B cell (primary cell): Measurements from ENCODE around the gene ASCL2. TPM values are rescaled to one million over a fixed set of nuclear protein-coding genes. Genes with fewer than 3 reads are reported as not detected.

ENCODE experiments used
- ATAC-seq: fragments of 200-7000 bp; cut with Tn5 transposase; one replicate; pipeline ENCODE4 v1.10.0; 2021; ENCODE audit warnings: low read depth, mild to moderate bottlenecking, moderate number of reproducible peaks, moderate library complexity
- CTCF ChIA-PET: fragments of 350-600 bp; sonication (Branson Sonifier 250); formaldehyde crosslinking; loops from one replicate; lab custom pipeline; 2021; ENCODE audit warnings: antibody characterized with exemption, inconsistent platforms; lab: Charles Lee
- POLR2A ChIA-PET: fragments of 350-600 bp; sonication (Branson Sonifier 250); formaldehyde crosslinking; loops from one replicate; lab custom pipeline; 2021; ENCODE audit warnings: antibody characterized with exemption; lab: Charles Lee
- DNase-seq: peaks from one replicate; pipeline ENCODE4 v3.0.0; 2013
- H2AFZ ChIP-seq: 2 replicates; pipeline ENCODE4 v1.6.1; 2012; ENCODE audit warnings: mild to moderate bottlenecking, low read depth, low read length; ENCODE audit not compliant: insufficient read depth, poor library complexity, severe bottlenecking
- H3K27ac ChIP-seq, 2 donors: 1 replicate in 1 of 2; 2 replicates in 1 of 2; pipeline ENCODE4 v1.5.1; 2012 to 2013; ENCODE audit warnings: low read length in 2 of 2, mild to moderate bottlenecking in 2 of 2, moderate library complexity in 1 of 2
- H3K27me3 ChIP-seq, 4 experiments: fragments of 200-600 bp in 1 of 4; sonication (generic) in 1 of 4; replicated peaks in 1 of 4; 1 replicate in 2 of 4; 2 replicates in 2 of 4; pipeline versions ENCODE4 v1.6.1 to v1.7.0; 2013 to 2016; ENCODE audit warnings: low read length in 3 of 4, mild to moderate bottlenecking in 2 of 4, mixed read lengths in 1 of 4, moderate library complexity in 1 of 4; ENCODE audit not compliant: insufficient read depth in 4 of 4, control insufficient read depth in 3 of 4; ENCODE audit errors: control extremely low read depth in 1 of 4
- H3K36me3 ChIP-seq, 2 experiments: replicated peaks in 1 of 2; 1 replicate in 1 of 2; 2 replicates in 1 of 2; pipeline versions ENCODE4 v1.6.1 to v1.7.1; 2013; ENCODE audit warnings: low read length in 1 of 2; ENCODE audit not compliant: insufficient read depth in 2 of 2, control insufficient read depth in 1 of 2; ENCODE audit errors: control extremely low read depth in 1 of 2, extremely low read depth in 1 of 2
- H3K4me1 ChIP-seq, 2 donors: fragments of 200-600 bp in 1 of 2; sonication (generic) in 1 of 2; 1 replicate in 1 of 2; 2 replicates in 1 of 2; pipeline versions ENCODE4 v1.5.1 to v1.6.1; 2013 to 2017; ENCODE audit warnings: low read length in 2 of 2; ENCODE audit not compliant: control insufficient read depth in 2 of 2, insufficient read depth in 2 of 2
- H3K4me2 ChIP-seq: replicated peaks from 2 replicates; pipeline ENCODE3; 2012; ENCODE audit warnings: mild to moderate bottlenecking, low read depth, low read length; ENCODE audit not compliant: poor library complexity, severe bottlenecking
- H3K4me3 ChIP-seq, 5 experiments: fragments of 200-600 bp in 1 of 5; sonication (generic) in 1 of 5; 1 replicate in 3 of 5; 2 replicates in 2 of 5; pipeline versions ENCODE4 v1.5.1 to v1.7.0; 2011 to 2016; ENCODE audit warnings: low read length in 4 of 5, mild to moderate bottlenecking in 4 of 5, low read depth in 2 of 5, control low read depth in 1 of 5, moderate library complexity in 1 of 5; ENCODE audit not compliant: insufficient read depth in 1 of 5; ENCODE audit errors: control extremely low read depth in 1 of 5, extremely low read depth in 1 of 5
- H3K79me2 ChIP-seq: fragments of 200-600 bp; sonication (generic); one replicate; pipeline ENCODE4 v1.6.0; 2016; ENCODE audit warnings: low read length; ENCODE audit not compliant: control insufficient read depth, insufficient read depth
- H3K9ac ChIP-seq: fragments of 200-600 bp; sonication (generic); 2 replicates; pipeline ENCODE4 v1.6.1; 2017; ENCODE audit warnings: mild to moderate bottlenecking, low read length, moderate library complexity
- H3K9me3 ChIP-seq, 3 donors: one replicate each; pipeline versions ENCODE4 v1.6.1 to v1.7.1; 2013; ENCODE audit warnings: low read length in 2 of 3; ENCODE audit not compliant: control insufficient read depth in 2 of 3, insufficient read depth in 1 of 3; ENCODE audit errors: control extremely low read depth in 1 of 3
- H4K20me1 ChIP-seq: 2 replicates; pipeline ENCODE4 v1.6.0; 2012; ENCODE audit warnings: mild to moderate bottlenecking, low read length; ENCODE audit not compliant: insufficient read depth, control insufficient read depth, poor library complexity, severe bottlenecking
- H3K27ac Mint-ChIP-seq: one replicate; pipeline ENCODE4 v1.8.0; 2021; ENCODE audit warnings: mixed read lengths
- H3K27me3 Mint-ChIP-seq: one replicate; pipeline ENCODE4 v1.8.0; 2021; ENCODE audit warnings: mixed read lengths
- H3K4me1 Mint-ChIP-seq: one replicate; pipeline ENCODE4 v1.8.0; 2021; ENCODE audit warnings: mixed read lengths
- H3K4me3 Mint-ChIP-seq: one replicate; pipeline ENCODE4 v1.8.0; 2021; ENCODE audit warnings: mixed read lengths
- H3K9me3 Mint-ChIP-seq: one replicate; pipeline ENCODE4 v1.8.0; 2022; ENCODE audit warnings: mixed read lengths; ENCODE audit not compliant: insufficient read depth
- EZH2 ChIP-seq: IDR thresholded peaks from 2 replicates; pipeline ENCODE4 v1.6.1; 2012; ENCODE audit warnings: borderline replicate concordance, low read depth, mild to moderate bottlenecking, moderate library complexity, low read length; ENCODE audit not compliant: insufficient read depth, poor library complexity, severe bottlenecking
- WGBS: methylation state at CpG from one replicate; pipeline ENCODE4 v1.1.5; 2013; ENCODE audit warnings: missing lambda C conversion rate; ENCODE audit not compliant: insufficient coverage; 5-methylcytosine and 5-hydroxymethylcytosine counted together
- intact Hi-C: fragments of 100-400 bp; cut with micrococcal nuclease; formaldehyde crosslinking; loops from one replicate; pipeline ENCODE4 v1.10.0; 2022
- polyA plus RNA-seq: library from polyadenylated mRNA; depleted of rRNA; stranded (reverse); fragments of >200 nt; gene quantifications from 2 replicates; pipeline ENCODE4 v1.2.3, GENCODE V29; 2012
- total RNA-seq, 2 donors: library from RNA; stranded (reverse); fragments of 120-200 nt in 1 of 2; gene quantifications; 1 replicate in 1 of 2; 2 replicates in 1 of 2; pipeline versions ENCODE4 v1.2.3 to v1.2.4, GENCODE V29; 2013 to 2022
- TF ChIP-seq, protein P1 (sequence below): fragments of 200-600 bp; IDR thresholded peaks from one replicate; pipeline ENCODE4 v1.8.0; 2022; ENCODE audit warnings: antibody characterized with exemption, mild to moderate bottlenecking

ASCL2 gene
- total and polyA plus RNA-seq, 2 donors (not counting 1 experiment from before 2014, with no cell fraction given), result 2.1 to 2.2 TPM

DNA sequence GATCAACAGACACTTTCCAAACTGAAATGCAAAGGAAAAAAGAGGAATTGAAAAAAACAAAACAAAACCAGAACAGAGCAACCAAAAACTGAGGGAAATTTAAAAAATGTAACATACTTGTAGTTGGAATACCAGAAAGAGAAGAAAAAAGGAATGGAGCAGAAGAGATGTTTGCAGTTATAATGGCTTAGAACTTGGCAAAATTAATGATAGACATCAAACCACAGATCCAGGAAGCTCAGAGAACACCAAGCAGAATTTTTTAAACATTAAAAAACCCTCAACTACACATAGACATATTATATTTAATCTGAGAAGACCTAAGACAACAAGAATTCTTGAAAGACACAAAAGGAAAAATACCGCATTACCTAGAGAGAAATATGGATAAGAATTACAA lies 46.1 kb downstream of the ASCL2 start:
- TF ChIP-seq, protein P1, sequence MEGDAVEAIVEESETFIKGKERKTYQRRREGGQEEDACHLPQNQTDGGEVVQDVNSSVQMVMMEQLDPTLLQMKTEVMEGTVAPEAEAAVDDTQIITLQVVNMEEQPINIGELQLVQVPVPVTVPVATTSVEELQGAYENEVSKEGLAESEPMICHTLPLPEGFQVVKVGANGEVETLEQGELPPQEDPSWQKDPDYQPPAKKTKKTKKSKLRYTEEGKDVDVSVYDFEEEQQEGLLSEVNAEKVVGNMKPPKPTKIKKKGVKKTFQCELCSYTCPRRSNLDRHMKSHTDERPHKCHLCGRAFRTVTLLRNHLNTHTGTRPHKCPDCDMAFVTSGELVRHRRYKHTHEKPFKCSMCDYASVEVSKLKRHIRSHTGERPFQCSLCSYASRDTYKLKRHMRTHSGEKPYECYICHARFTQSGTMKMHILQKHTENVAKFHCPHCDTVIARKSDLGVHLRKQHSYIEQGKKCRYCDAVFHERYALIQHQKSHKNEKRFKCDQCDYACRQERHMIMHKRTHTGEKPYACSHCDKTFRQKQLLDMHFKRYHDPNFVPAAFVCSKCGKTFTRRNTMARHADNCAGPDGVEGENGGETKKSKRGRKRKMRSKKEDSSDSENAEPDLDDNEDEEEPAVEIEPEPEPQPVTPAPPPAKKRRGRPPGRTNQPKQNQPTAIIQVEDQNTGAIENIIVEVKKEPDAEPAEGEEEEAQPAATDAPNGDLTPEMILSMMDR, result no peak
- no peak for TF ChIP-seq EZH2
- intact Hi-C loops, result no loop called here
- H3K4me1 ChIP-seq, result peaks cover 6% of the 10 kb centered on the region in 2 donors
- ChIA-PET POLR2A (no interaction called here), CTCF (no interaction called here)
- no CpG with 5 or more reads among the region's 1 CpG for WGBS
- H4K20me1 ChIP-seq, result no peaks in the 10 kb centered on the region
- H3K4me3 ChIP-seq, result no peak overlapping the region
- ATAC-seq, result no peak
- Mint-ChIP-seq H3K27me3 (peaks cover 40% of the 10 kb centered on the region), H3K9me3 (peaks cover 8% of the 10 kb centered on the region), H3K4me1 (peaks cover 7% of the 10 kb centered on the region), H3K27ac (no peak overlapping the region), H3K4me3 (no peak overlapping the region)
- H3K9me3 ChIP-seq, result peaks cover 2 to 16% (median 10%) of the 10 kb centered on the region in 3 donors
- no peak overlapping the region for H3K4me2 ChIP-seq
- no peaks in the 10 kb centered on the region for H3K36me3 ChIP-seq
- H3K9ac ChIP-seq, result no peak overlapping the region
- H2AFZ ChIP-seq, result no peak overlapping the region
- DNase-seq, result no peak
- no peak overlapping the region for H3K27ac ChIP-seq
- H3K79me2 ChIP-seq, result no peaks in the 10 kb centered on the region
- H3K27me3 ChIP-seq, result peaks cover 0 to 17% (median 9%) of the 10 kb centered on the region in 4 experiments

DNA sequence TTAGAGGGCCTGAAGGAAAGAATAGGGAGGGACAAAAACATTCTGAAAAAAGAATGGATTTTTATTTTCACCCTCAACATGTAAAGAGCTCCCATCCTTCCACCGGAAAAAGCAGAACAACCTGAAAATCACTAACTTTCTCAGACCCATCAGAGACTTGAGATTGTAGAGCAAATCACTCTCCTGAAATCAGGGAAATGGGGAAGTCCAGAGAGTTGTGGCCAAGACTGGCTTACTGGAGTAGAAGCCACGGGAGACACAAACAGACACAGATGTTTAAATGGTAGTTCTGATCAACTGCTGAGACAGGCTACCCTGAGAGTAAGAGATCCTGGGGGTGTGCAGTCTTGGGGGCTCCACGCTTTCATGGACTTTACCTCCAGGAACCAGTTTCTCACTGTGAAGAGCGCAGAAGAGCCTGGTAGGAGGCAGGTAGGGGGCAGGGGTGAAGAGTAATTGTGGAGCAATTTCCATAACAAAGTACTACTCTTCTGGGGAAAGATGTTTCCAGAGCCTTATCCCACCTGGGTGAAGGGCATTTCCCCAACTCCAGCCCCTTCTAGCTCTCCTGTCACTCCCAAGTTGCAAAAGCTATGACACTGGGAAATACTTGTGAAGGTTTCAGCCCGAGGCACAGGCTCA lies 47.1 kb downstream of the ASCL2 start:
- Mint-ChIP-seq H3K27me3 (peaks cover 40% of the 10 kb centered on the region), H3K9me3 (peaks cover 6% of the 10 kb centered on the region), H3K4me3 (no peak overlapping the region), H3K27ac (no peak overlapping the region), H3K4me1 (peaks cover 12% of the 10 kb centered on the region)
- Histone ChIP-seq H3K4me3 (no peak overlapping the region), H3K4me2 (no peak overlapping the region), H3K9me3 (peaks cover 2 to 15% (median 7%) of the 10 kb centered on the region in 3 donors), H3K36me3 (no peaks in the 10 kb centered on the region), H3K4me1 (peaks cover 6% of the 10 kb centered on the region in 2 donors), H3K9ac (no peak overlapping the region), H3K27ac (no peak overlapping the region), H3K79me2 (no peaks in the 10 kb centered on the region), H2AFZ (no peak overlapping the region), H4K20me1 (no peaks in the 10 kb centered on the region), H3K27me3 (peaks cover 0 to 14% (median 8%) of the 10 kb centered on the region in 4 experiments)
- 61% methylated on average over 2 of the region's 5 CpGs for whole genome bisulfite sequencing
- TF ChIP-seq, protein P1, result no peak
- no peak for TF ChIP-seq EZH2
- intact Hi-C loops, result no loop called here
- CTCF ChIA-PET, result interaction anchor here (0.8 kb wide), 1 partner anchor 198 kb away, joined by 3 read pairs; no protein-coding TSS in a partner anchor
- POLR2A ChIA-PET, result no interaction called here
- no peak for DNase-seq
- ATAC-seq, result no peak
